ENCODE results near the gene TRUB2.

DNA sequence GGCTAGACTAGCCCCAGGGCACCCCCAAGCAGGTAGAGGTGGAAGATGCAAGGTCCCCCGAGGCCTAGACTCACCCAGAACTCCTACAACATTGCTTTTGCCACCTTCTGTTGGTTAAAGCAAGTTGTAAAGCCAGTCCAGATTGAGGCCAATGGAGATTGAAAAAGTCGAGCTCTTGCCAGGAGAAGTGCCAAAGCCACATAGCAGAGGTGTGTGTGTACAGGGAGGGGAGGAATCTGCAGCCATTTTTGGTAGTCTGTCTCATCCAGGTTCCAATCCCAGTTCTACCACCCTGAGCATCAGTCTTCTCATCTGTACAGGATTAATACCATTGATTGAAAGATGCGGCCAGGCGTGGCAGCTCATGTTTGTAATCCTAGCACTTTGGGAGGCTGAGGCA lies 36.6 kb upstream of the TRUB2 start:
- TF ChIP-seq, protein P1, sequence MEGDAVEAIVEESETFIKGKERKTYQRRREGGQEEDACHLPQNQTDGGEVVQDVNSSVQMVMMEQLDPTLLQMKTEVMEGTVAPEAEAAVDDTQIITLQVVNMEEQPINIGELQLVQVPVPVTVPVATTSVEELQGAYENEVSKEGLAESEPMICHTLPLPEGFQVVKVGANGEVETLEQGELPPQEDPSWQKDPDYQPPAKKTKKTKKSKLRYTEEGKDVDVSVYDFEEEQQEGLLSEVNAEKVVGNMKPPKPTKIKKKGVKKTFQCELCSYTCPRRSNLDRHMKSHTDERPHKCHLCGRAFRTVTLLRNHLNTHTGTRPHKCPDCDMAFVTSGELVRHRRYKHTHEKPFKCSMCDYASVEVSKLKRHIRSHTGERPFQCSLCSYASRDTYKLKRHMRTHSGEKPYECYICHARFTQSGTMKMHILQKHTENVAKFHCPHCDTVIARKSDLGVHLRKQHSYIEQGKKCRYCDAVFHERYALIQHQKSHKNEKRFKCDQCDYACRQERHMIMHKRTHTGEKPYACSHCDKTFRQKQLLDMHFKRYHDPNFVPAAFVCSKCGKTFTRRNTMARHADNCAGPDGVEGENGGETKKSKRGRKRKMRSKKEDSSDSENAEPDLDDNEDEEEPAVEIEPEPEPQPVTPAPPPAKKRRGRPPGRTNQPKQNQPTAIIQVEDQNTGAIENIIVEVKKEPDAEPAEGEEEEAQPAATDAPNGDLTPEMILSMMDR (optimal IDR thresholded peaks at IDR 0.05 in 1 of 3, IDR thresholded peaks at IDR 0.05 in 1 of 3, conservative IDR thresholded peaks at IDR 0.05 in 1 of 3; ENCODE audit: extremely low read depth in 1 of 3, insufficient read depth in 2 of 3, low read length in 3 of 3), result no peak
- TF ChIP-seq EZH2 (IDR thresholded peaks at IDR 0.05; ENCODE audit: low read length), result no peak

Data from keratinocyte (primary cell).